ENCODE data around the gene NDUFAF8. TPM values are rescaled to one million over a fixed set of nuclear protein-coding genes. Genes with fewer than 3 reads are reported as not detected.

Gene NDUFAF8
- total RNA-seq, 4 donors from 2014 or later, result 16.9 to 38.4 (median 22.3) TPM

DNA sequence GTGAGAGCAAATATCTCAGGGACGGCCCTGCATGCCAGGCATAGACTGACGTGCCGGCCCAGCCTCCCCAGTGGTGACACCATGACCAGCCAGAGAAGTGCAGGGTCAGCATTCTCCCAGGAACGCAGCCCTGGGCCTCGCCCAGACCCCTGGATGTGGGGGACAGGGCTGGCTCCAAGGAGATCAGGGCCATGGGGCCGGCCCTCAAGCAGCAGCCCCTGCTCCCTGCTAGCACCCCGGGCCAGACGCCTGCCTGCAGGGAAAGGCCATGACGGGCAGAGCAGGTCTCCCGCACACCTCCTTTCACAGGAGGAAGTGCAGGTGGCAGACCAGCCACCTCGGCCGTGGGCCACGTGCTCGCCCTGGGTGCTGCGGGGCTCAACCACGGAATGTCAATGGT lies 9.5 kb downstream of the NDUFAF8 start:
- Histone ChIP-seq H3K4me3 (no peak overlapping the region), H3K4me1 (peaks cover 0 to 27% (median 0%) of the 10 kb centered on the region in 3 donors), H3K36me3 (peaks cover 0 to 66% of the 10 kb centered on the region in 2 donors), H3K9me3 (no peaks in the 10 kb centered on the region), H3K27me3 (no peaks in the 10 kb centered on the region), H3K27ac (no peak overlapping the region)
- no peak for ATAC-seq
- 80% methylated on average over 4 of the region's 16 CpGs; no CpG with 5 or more reads in 1 of the 2 donors for WGBS, 2 donors (ENCODE audit: low coverage in 1 of 2)
- no peak for TF ChIP-seq POLR2A (IDR thresholded peaks at IDR 0.05)

DNA sequence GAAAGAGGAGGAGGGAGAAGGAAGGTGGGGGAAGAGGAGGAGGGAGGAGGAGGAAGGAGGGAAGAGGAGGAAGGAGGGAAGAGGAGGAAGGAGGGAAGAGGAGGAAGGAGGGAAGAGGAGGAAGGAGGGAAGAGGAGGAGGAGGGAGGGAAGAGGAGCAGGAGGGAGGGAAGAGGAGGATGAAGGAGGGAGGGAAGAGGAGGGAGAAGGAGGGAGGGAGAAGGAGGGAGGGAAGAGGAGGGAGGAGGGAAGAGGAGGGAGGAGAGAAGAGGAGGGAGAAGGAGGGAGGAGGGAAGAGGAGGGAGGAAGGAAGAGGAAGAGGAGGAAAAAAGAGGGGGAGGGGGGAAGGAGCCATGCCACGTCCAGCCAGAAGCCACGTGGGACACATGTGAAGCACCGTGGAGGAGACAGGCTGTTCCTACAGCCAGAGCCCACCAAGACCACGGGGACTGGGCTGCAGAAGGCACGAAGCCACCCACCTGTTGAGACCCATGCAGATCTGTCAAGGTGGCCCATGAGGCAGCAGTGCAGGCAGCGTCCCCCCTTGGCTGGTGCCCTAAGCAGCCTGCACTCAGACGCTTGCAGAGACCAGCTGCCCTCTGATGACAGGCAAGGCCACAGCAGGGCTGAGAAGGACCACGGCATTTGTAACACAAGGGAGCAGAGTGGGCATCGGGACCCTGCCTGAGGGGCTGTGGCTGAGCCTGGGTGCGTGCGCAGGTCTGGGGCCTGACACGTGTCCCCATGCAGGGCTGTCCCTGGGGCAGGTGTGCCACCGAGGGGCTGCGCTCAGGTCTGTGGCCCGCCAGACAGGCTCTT lies 10.3 kb downstream of the NDUFAF8 start:
- ATAC-seq, result no peak
- Histone ChIP-seq H3K36me3 (peaks cover 0 to 66% of the 10 kb centered on the region in 2 donors), H3K4me3 (no peak overlapping the region), H3K27me3 (no peaks in the 10 kb centered on the region), H3K9me3 (no peaks in the 10 kb centered on the region), H3K27ac (no peak overlapping the region), H3K4me1 (peaks cover 0 to 35% (median under 1%) of the 10 kb centered on the region in 3 donors)
- 92% methylated on average over 4 to 11 of the region's 15 CpGs for WGBS, 2 donors (ENCODE audit: low coverage in 1 of 2)
- TF ChIP-seq, protein P1, sequence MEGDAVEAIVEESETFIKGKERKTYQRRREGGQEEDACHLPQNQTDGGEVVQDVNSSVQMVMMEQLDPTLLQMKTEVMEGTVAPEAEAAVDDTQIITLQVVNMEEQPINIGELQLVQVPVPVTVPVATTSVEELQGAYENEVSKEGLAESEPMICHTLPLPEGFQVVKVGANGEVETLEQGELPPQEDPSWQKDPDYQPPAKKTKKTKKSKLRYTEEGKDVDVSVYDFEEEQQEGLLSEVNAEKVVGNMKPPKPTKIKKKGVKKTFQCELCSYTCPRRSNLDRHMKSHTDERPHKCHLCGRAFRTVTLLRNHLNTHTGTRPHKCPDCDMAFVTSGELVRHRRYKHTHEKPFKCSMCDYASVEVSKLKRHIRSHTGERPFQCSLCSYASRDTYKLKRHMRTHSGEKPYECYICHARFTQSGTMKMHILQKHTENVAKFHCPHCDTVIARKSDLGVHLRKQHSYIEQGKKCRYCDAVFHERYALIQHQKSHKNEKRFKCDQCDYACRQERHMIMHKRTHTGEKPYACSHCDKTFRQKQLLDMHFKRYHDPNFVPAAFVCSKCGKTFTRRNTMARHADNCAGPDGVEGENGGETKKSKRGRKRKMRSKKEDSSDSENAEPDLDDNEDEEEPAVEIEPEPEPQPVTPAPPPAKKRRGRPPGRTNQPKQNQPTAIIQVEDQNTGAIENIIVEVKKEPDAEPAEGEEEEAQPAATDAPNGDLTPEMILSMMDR (IDR thresholded peaks at IDR 0.05), result no peak
- TF ChIP-seq EP300 (IDR thresholded peaks at IDR 0.05) (no peak), POLR2AphosphoS5 (IDR thresholded peaks at IDR 0.05) (no peak), POLR2A (IDR thresholded peaks at IDR 0.05) (no peak)

DNA sequence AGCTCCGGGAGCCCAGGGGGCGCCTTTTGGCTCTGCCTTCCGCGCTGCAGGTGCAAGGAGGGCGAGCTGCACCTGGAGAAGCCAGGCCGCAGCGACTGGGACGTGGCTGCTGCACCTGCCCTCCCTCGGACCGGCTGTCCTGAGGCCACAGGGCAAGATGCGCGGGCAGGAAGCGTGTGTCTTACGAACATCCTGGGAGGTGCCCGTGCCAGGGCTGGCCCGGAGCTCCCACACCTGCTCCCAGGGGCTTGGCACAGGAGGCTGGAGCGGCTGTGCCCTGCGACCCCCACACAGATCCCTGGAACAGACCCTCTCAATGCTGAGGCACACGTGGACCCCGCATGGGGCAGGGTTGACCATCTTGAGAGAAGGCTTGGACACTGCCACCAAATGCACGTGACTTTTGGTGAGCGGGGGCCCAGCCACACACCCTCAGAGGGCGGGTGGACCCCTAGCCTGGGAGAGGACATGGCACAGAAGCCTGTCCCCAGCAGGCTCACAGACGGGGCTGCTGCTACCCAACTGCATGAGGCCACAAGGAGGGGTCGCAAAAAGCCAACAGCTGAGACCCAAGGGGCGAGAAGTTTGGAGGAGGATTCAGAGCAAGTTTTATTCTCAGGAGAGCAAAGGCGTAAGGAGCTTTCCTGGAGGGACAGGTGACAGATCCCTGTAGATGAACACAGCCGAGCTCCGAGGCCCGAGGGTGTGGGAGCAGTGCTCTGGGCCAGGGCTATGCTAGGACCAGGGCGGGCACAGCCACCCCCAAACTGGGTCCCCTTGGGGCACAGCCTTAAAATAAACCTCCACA lies 11.4 kb downstream of the NDUFAF8 start:
- Histone ChIP-seq H3K9me3 (no peaks in the 10 kb centered on the region), H3K4me3 (no peak overlapping the region), H3K4me1 (peaks cover 0 to 45% (median 10%) of the 10 kb centered on the region in 3 donors), H3K27ac (peak overlapping the region in 1 of 4 donors; percentile 48), H3K27me3 (no peaks in the 10 kb centered on the region), H3K36me3 (peaks cover 0 to 61% of the 10 kb centered on the region in 2 donors)
- no peak for ATAC-seq
- WGBS, 2 donors (ENCODE audit: low coverage in 1 of 2), result 100% methylated on average over 1 of the region's 31 CpGs; no CpG with 5 or more reads in 1 of the 2 donors
- TF ChIP-seq EP300 (IDR thresholded peaks at IDR 0.05) (no peak), POLR2A (IDR thresholded peaks at IDR 0.05) (no peak), POLR2AphosphoS5 (IDR thresholded peaks at IDR 0.05) (no peak)
- TF ChIP-seq, protein P1 (IDR thresholded peaks at IDR 0.05), result no peak

DNA sequence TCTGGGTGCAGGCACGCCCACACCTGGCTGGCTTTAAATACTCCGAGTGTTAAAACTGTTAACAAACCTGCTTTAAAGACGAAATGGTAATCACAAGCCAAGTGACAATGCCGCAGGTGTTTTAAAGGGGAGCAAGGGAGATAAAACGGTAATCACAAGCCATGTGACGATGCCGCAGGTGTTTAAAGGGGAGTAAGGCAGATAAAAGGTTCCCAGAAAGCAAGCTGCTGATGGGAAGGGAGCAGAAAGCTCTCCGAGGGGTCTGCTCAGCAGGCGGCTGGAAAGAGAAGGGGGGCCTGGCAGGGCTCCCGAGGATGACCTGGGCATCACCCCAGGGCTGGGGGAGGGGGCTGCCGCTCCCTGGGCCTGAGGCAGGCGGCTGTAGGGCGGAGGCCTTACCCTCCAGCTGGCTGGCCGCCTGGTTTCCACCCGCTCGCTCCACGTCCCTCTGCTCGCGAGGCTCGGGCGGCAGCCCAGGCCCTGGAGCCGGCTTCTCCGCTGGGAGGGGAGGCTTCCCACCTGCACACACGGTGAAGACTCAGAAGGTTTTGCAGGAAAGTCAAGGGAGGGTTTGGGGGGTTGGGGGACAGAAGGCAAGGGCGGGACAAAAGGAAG lies 12.1 kb downstream of the NDUFAF8 start:
- no peak for TF ChIP-seq POLR2A (IDR thresholded peaks at IDR 0.05)
- TF ChIP-seq POLR2AphosphoS5 (IDR thresholded peaks at IDR 0.05), result no peak
- TF ChIP-seq EP300 (IDR thresholded peaks at IDR 0.05), result no peak
- TF ChIP-seq, protein P1 (IDR thresholded peaks at IDR 0.05), result no peak
- Histone ChIP-seq H3K36me3 (peaks cover 0 to 54% of the 10 kb centered on the region in 2 donors), H3K4me1 (peaks cover 0 to 52% (median 17%) of the 10 kb centered on the region in 3 donors), H3K4me3 (no peak overlapping the region), H3K9me3 (no peaks in the 10 kb centered on the region), H3K27ac (peak overlapping the region in 1 of 4 donors; percentile 48), H3K27me3 (no peaks in the 10 kb centered on the region)
- ATAC-seq, result no peak
- 42 to 76% methylated on average over 4 to 8 of the region's 25 CpGs for WGBS, 2 donors (ENCODE audit: low coverage in 1 of 2)

DNA sequence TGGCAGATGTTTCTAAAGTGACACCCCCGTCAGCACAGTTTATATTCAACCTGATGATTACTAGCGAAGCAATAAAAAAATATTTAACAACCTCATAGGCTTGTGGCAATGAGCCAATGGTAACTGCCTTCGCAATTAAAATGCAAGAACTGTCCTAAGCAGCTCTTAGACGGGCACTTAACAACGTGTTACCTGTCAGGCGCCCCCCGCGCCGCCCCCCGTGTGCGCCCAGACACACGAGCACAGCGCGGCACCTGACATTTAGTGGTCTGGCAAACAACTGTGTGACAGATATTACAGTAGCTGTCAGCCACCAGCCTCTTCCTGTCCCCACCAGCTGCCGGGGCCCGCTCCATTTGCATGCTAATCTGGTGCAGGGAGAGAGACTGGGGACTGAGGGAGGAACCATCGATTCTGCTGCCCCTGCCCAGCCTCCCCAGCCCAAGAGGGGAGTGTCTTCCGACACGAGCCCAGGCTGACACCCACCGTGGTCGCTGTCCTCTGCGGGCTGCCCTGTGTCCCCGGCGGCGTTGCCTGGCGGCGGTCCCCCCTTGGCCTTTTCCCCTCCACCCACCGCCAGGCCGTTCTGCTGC lies 12.7 kb downstream of the NDUFAF8 start:
- Histone ChIP-seq H3K27ac (peak overlapping the region in 1 of 4 donors; percentile 48), H3K9me3 (no peaks in the 10 kb centered on the region), H3K27me3 (no peaks in the 10 kb centered on the region), H3K4me3 (no peak overlapping the region), H3K4me1 (peaks cover 0 to 58% (median 20%) of the 10 kb centered on the region in 3 donors), H3K36me3 (peaks cover 0 to 47% of the 10 kb centered on the region in 2 donors)
- 65 to 93% methylated on average over 3 to 14 of the region's 29 CpGs for WGBS, 2 donors (ENCODE audit: low coverage in 1 of 2)
- no peak for ATAC-seq
- TF ChIP-seq, protein P1 (IDR thresholded peaks at IDR 0.05), result no peak
- TF ChIP-seq EP300 (IDR thresholded peaks at IDR 0.05) (no peak), POLR2AphosphoS5 (IDR thresholded peaks at IDR 0.05) (no peak), POLR2A (IDR thresholded peaks at IDR 0.05) (no peak)

Data from gastroesophageal sphincter (tissue), 4 donors.